Chondrocyte (in vitro differentiated cells): ENCODE measurements around the gene SDCBP2. TPM values are rescaled to one million over a fixed set of nuclear protein-coding genes. Genes with fewer than 3 reads are reported as not detected.

ENCODE experiments used
- DNase-seq: peaks from one replicate; pipeline ENCODE4 v3.0.0; 2021; ENCODE audit warnings: mixed read lengths, low spot score
- H3K27ac Mint-ChIP-seq: one replicate; pipeline ENCODE4 v1.8.0; 2021; ENCODE audit warnings: mild to moderate bottlenecking, moderate library complexity, mixed read lengths; ENCODE audit not compliant: unreplicated experiment
- H3K27me3 Mint-ChIP-seq: 2 replicates; pipeline ENCODE4 v1.8.0; 2021; ENCODE audit warnings: low read depth, mixed read lengths
- H3K36me3 Mint-ChIP-seq: 2 replicates; pipeline ENCODE4 v1.8.0; 2021; ENCODE audit warnings: low read depth, mixed read lengths
- H3K4me1 Mint-ChIP-seq: 2 replicates; pipeline ENCODE4 v1.8.0; 2021; ENCODE audit warnings: low read depth, mild to moderate bottlenecking, mixed read lengths
- H3K4me3 Mint-ChIP-seq: one replicate; pipeline ENCODE4 v1.8.0; 2021; ENCODE audit warnings: mild to moderate bottlenecking, moderate library complexity, mixed read lengths; ENCODE audit not compliant: unreplicated experiment
- H3K9me3 Mint-ChIP-seq: 2 replicates; pipeline ENCODE4 v1.8.0; 2021; ENCODE audit warnings: low read depth, mixed read lengths
- total RNA-seq: library from RNA; stranded (reverse); gene quantifications from 3 replicates; pipeline ENCODE4 v1.2.1, GENCODE V29; 2021
- TF ChIP-seq, protein P1 (sequence below): fragments of 200-600 bp; sonication (generic); IDR thresholded peaks from 2 replicates; pipeline ENCODE4 v1.5.0; 2021; ENCODE audit warnings: antibody characterized with exemption, mild to moderate bottlenecking, moderate library complexity

Gene SDCBP2
- total RNA-seq, 1 donor from 2014 or later: 2.3 TPM

DNA sequence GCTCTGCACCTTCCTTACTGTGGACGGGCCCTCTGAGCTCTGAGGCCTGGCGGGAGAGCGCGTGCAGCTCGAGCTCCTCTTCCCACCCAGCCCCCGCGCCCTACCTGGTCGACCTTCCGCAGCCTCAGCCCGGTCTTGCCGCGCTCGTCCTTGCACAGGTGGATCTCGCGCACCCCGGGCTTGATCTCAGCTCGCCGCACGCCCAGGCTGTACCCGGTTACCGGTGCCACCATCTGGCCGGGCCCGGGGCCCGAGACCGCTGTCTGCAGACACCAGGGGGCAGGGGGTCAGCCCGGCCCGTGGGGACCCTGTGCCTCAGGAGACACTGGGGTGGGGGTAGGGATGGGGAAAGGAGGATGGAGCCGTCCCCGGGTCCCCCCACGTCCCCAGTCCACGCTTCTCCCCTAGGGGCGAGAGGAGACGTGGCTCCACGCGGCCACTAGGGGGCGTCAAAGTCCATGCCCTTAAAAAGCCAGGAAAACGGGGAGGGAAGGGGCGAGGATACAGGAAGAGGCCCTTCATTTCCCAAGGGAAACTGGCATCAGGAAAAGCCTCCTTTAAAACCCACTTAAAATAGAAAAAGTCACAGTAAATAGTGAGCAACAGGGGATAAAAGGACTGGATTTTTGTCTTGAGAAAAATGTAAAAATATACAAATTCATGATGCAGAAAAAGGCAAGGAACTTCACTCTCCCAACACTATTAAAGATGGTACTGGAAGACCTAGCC is 15.5 kb downstream of the SDCBP2 start:
- peaks cover 3% of the 10 kb centered on the region for H3K9me3 Mint-ChIP-seq
- no peak for DNase-seq
- no peak overlapping the region for H3K4me3 Mint-ChIP-seq
- no peaks in the 10 kb centered on the region for H3K27me3 Mint-ChIP-seq
- H3K27ac Mint-ChIP-seq: peak overlapping the region; percentile 12
- peaks cover 6% of the 10 kb centered on the region for H3K4me1 Mint-ChIP-seq
- H3K36me3 Mint-ChIP-seq: no peaks in the 10 kb centered on the region
- TF ChIP-seq, protein P1, sequence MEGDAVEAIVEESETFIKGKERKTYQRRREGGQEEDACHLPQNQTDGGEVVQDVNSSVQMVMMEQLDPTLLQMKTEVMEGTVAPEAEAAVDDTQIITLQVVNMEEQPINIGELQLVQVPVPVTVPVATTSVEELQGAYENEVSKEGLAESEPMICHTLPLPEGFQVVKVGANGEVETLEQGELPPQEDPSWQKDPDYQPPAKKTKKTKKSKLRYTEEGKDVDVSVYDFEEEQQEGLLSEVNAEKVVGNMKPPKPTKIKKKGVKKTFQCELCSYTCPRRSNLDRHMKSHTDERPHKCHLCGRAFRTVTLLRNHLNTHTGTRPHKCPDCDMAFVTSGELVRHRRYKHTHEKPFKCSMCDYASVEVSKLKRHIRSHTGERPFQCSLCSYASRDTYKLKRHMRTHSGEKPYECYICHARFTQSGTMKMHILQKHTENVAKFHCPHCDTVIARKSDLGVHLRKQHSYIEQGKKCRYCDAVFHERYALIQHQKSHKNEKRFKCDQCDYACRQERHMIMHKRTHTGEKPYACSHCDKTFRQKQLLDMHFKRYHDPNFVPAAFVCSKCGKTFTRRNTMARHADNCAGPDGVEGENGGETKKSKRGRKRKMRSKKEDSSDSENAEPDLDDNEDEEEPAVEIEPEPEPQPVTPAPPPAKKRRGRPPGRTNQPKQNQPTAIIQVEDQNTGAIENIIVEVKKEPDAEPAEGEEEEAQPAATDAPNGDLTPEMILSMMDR: peak; percentile 100

GRCh38 chr20:1312904-1313235 is 16.1 kb downstream of the SDCBP2 start:
- H3K4me3 Mint-ChIP-seq: no peak overlapping the region
- DNase-seq: peak; percentile 89
- no peaks in the 10 kb centered on the region for H3K27me3 Mint-ChIP-seq
- H3K4me1 Mint-ChIP-seq: peaks cover 6% of the 10 kb centered on the region
- H3K36me3 Mint-ChIP-seq: no peaks in the 10 kb centered on the region
- peaks cover 3% of the 10 kb centered on the region for H3K9me3 Mint-ChIP-seq
- no peak overlapping the region for H3K27ac Mint-ChIP-seq
- TF ChIP-seq, protein P1: no peak

- H3K4me1 Mint-ChIP-seq: peaks cover 6% of the 10 kb centered on the region
- no peak for DNase-seq
- TF ChIP-seq, protein P1: no peak
- peaks cover 3% of the 10 kb centered on the region for H3K9me3 Mint-ChIP-seq
- no peak overlapping the region for H3K27ac Mint-ChIP-seq
- H3K27me3 Mint-ChIP-seq: no peaks in the 10 kb centered on the region
- no peak overlapping the region for H3K4me3 Mint-ChIP-seq
- no peaks in the 10 kb centered on the region for H3K36me3 Mint-ChIP-seq
These were observed 16.6 kb downstream of the SDCBP2 start for GRCh38 chr20:1312308-1312707.

GRCh38 chr20:1310506-1311190 is 18.3 kb downstream of the SDCBP2 start:
- no peak overlapping the region for H3K27ac Mint-ChIP-seq
- no peaks in the 10 kb centered on the region for H3K36me3 Mint-ChIP-seq
- no peak overlapping the region for H3K4me3 Mint-ChIP-seq
- peak; percentile 63 for DNase-seq
- TF ChIP-seq, protein P1: no peak
- no peaks in the 10 kb centered on the region for H3K27me3 Mint-ChIP-seq
- H3K4me1 Mint-ChIP-seq: peaks cover 6% of the 10 kb centered on the region
- H3K9me3 Mint-ChIP-seq: no peaks in the 10 kb centered on the region

GRCh38 chr20:1310071-1310470 is 18.9 kb downstream of the SDCBP2 start:
- TF ChIP-seq, protein P1: no peak
- H3K9me3 Mint-ChIP-seq: no peaks in the 10 kb centered on the region
- H3K36me3 Mint-ChIP-seq: peaks cover 5% of the 10 kb centered on the region
- H3K4me3 Mint-ChIP-seq: no peak overlapping the region
- DNase-seq: no peak
- peaks cover 6% of the 10 kb centered on the region for H3K4me1 Mint-ChIP-seq
- no peaks in the 10 kb centered on the region for H3K27me3 Mint-ChIP-seq
- H3K27ac Mint-ChIP-seq: no peak overlapping the region
